Naive thymus-derived CD8-positive, alpha-beta T cell (primary cell): Measurements from ENCODE around the gene CISD2. TPM values are rescaled to one million over a fixed set of nuclear protein-coding genes. Genes with fewer than 3 reads are reported as not detected.

Experiments used
- polyA plus RNA-seq, 3 donors: library from polyadenylated mRNA; unstranded; fragments of 300-500 nt; fragmentation: Illumina TruSeq; gene quantifications; one replicate each; pipeline ENCODE4 v1.2.3, GENCODE V29; 2021
- total RNA-seq, 8 experiments: library from RNA in 2 of 8; stranded (reverse) in 2 of 8; gene quantifications; one replicate each; pipeline ENCODE4 v1.2.3 and lab custom pipeline; 2021 to 2026

CISD2 gene
- total and polyA plus RNA-seq, 5 experiments from 2014 or later: 13.7 to 30.5 (median 20.2) TPM

Other genes with a start within 250 kb of the CISD2 start
- gene MANBA, start 108.0 kb upstream of the CISD2 start, total RNA-seq: 10 to 100 TPM; 34.8 to 37.1 TPM
- 10 to 100 TPM; 16.7 to 17.8 (median 17.1) TPM for gene MANBA, start 108.0 kb upstream of the CISD2 start, polyA plus RNA-seq
- gene UBE2D3, start 41.4 kb upstream of the CISD2 start, total RNA-seq: 100 to 1,000 TPM; 385 to 400 TPM
- gene UBE2D3, start 41.4 kb upstream of the CISD2 start, polyA plus RNA-seq: 100 to 1,000 TPM; 415 to 475 (median 426) TPM
- gene SLC9B1, start 150.7 kb downstream of the CISD2 start, total RNA-seq: 1 to 10 TPM; 6.4 to 7.3 TPM
- 1 to 10 TPM; 1.7 to 3.7 (median 1.9) TPM for gene SLC9B1, start 150.7 kb downstream of the CISD2 start, polyA plus RNA-seq
- gene SLC9B2, start 207.8 kb downstream of the CISD2 start, total RNA-seq: 10 to 100 TPM; 16.3 to 24.9 TPM
- 10 to 100 TPM; 13.8 to 15.1 (median 14.8) TPM for gene SLC9B2, start 207.8 kb downstream of the CISD2 start, polyA plus RNA-seq
- gene BDH2, start 230.8 kb downstream of the CISD2 start, total RNA-seq: 10 to 100 TPM; 17.5 to 20.0 TPM
- gene BDH2, start 230.8 kb downstream of the CISD2 start, polyA plus RNA-seq: 10 to 100 TPM; 26.3 to 36.9 (median 29.1) TPM